Measurements from ENCODE around the gene PPIAL4G.
"Not testable (repeated sequence)": the region's sequence is repeated elsewhere in the genome, so short reads cannot be mapped to it uniquely, and the experiment has no call there.

DNA sequence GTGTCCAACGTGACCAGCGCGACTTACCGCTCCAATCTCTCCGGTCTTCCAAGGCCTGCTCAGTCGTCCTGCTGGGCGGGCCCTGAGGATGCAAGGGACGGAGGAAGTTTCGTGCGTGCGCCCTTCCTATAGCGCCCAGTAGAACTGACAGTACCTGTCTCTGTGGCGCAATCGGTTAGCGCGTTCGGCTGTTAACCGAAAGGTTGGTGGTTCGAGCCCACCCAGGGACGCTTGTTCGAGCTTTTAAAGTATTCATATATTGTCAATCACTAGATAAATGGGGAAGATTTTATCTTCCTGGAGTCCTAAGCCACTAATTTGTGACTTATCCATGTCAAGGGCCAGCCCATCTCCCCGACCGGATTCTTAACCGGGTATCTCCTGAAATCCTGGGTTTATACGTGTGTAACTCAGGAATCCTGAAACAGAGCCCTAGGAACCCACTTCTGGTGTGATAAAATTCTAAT, 46.0 kb upstream of the PPIAL4G start:
- TF ChIP-seq, protein P1, sequence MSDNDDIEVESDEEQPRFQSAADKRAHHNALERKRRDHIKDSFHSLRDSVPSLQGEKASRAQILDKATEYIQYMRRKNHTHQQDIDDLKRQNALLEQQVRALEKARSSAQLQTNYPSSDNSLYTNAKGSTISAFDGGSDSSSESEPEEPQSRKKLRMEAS (IDR thresholded peaks at IDR 0.05; ENCODE audit: insufficient read depth, insufficient read length): not testable (repeated sequence)
- TF ChIP-seq, protein P2, sequence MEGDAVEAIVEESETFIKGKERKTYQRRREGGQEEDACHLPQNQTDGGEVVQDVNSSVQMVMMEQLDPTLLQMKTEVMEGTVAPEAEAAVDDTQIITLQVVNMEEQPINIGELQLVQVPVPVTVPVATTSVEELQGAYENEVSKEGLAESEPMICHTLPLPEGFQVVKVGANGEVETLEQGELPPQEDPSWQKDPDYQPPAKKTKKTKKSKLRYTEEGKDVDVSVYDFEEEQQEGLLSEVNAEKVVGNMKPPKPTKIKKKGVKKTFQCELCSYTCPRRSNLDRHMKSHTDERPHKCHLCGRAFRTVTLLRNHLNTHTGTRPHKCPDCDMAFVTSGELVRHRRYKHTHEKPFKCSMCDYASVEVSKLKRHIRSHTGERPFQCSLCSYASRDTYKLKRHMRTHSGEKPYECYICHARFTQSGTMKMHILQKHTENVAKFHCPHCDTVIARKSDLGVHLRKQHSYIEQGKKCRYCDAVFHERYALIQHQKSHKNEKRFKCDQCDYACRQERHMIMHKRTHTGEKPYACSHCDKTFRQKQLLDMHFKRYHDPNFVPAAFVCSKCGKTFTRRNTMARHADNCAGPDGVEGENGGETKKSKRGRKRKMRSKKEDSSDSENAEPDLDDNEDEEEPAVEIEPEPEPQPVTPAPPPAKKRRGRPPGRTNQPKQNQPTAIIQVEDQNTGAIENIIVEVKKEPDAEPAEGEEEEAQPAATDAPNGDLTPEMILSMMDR (IDR thresholded peaks at IDR 0.05; ENCODE audit: extremely low read depth in 1 of 2, insufficient read depth in 1 of 2, low read depth in 1 of 2, low read length in 2 of 2): not testable (repeated sequence)
- not testable (repeated sequence) for TF ChIP-seq EZH2 (IDR thresholded peaks at IDR 0.05; ENCODE audit: borderline replicate concordance, low read depth, low read length, severe bottlenecking)

All from endothelial cell of umbilical vein (primary cell).